Activated CD4-positive, CD25-positive, alpha-beta regulatory T cell (primary cell): ENCODE results near the gene GRK6.

ENCODE experiments used
- DNase-seq, 4 experiments: peaks; one replicate each; lab custom pipeline; 2025; lab: John Stamatoyannopoulos, UW

Gene GRK6

GRCh38 chr5:177440211-177440989 is 13.9 kb downstream of the GRK6 start:
- no peak for DNase-seq

- no peak for DNase-seq
These were observed 14.7 kb downstream of the GRK6 start for GRCh38 chr5:177440990-177441780.

- no peak for DNase-seq
These were observed 15.8 kb downstream of the GRK6 start for GRCh38 chr5:177442066-177442826.

- no peak for DNase-seq
These were observed 16.9 kb downstream of the GRK6 start for GRCh38 chr5:177443144-177443983.

GRCh38 chr5:177444106-177445051 is 17.9 kb downstream of the GRK6 start:
- no peak for DNase-seq

GRCh38 chr5:177445052-177445916 is 18.8 kb downstream of the GRK6 start:
- DNase-seq = no peak

- no peak for DNase-seq
These were observed 19.4 kb downstream of the GRK6 start for GRCh38 chr5:177445917-177446199.

- peak; percentile 45 to 69 (median 65) for DNase-seq
These were observed 20.0 kb downstream of the GRK6 start, which contains the start of gene PRR7 for GRCh38 chr5:177446200-177447065. PRR7 (plus strand) TSS chr5:177446814; CDS start chr5:177455068, 8,254 bp downstream.

GRCh38 chr5:177447066-177447610 is 20.7 kb downstream of the GRK6 start:
- peak in 3 of 4 experiments; percentile 33 to 62 (median 50) for DNase-seq

- DNase-seq = no peak
These were observed 21.3 kb downstream of the GRK6 start for GRCh38 chr5:177447611-177448243.

GRCh38 chr5:177448244-177448950 is 21.9 kb downstream of the GRK6 start:
- DNase-seq = no peak

GRCh38 chr5:177449140-177450061 is 22.9 kb downstream of the GRK6 start:
- no peak for DNase-seq

- no peak for DNase-seq
These were observed 24.4 kb downstream of the GRK6 start for GRCh38 chr5:177450667-177451424.

GRCh38 chr5:177452688-177453638 is 26.5 kb downstream of the GRK6 start:
- DNase-seq = no peak
